ENCODE data around the gene TACSTD2.

DNA sequence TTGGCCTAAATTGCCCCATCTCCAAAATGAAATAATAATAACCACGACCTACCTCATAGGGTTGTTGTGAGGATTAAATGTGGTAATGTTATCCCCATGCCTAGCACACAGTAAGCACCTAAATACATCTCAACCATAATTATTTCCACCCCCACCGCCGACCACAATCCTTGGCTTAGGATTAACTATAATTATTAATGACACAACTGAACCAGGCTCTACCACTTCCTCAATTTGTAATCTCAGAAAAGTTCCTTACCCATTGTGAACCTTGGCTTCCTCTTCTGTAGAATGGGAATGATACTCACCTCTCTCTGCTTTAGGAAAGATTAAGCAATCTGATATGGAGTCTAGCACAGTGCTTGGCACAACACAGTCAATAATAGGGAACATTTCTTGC is 44.3 kb upstream of the TACSTD2 start:
- TF ChIP-seq POLR2AphosphoS5 (IDR thresholded peaks at IDR 0.05): no peak
- TF ChIP-seq, protein P1, sequence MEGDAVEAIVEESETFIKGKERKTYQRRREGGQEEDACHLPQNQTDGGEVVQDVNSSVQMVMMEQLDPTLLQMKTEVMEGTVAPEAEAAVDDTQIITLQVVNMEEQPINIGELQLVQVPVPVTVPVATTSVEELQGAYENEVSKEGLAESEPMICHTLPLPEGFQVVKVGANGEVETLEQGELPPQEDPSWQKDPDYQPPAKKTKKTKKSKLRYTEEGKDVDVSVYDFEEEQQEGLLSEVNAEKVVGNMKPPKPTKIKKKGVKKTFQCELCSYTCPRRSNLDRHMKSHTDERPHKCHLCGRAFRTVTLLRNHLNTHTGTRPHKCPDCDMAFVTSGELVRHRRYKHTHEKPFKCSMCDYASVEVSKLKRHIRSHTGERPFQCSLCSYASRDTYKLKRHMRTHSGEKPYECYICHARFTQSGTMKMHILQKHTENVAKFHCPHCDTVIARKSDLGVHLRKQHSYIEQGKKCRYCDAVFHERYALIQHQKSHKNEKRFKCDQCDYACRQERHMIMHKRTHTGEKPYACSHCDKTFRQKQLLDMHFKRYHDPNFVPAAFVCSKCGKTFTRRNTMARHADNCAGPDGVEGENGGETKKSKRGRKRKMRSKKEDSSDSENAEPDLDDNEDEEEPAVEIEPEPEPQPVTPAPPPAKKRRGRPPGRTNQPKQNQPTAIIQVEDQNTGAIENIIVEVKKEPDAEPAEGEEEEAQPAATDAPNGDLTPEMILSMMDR (IDR thresholded peaks at IDR 0.05): no peak
